Measurements from ENCODE around the gene HHAT. TPM values are rescaled to one million over a fixed set of nuclear protein-coding genes. Genes with fewer than 3 reads are reported as not detected.

Gene HHAT
- total RNA-seq, 2 donors from 2014 or later, result 0.58 to 1.3 TPM

GRCh38 chr1:210698661-210699060, 370.0 kb downstream of the HHAT start:
- Mint-ChIP-seq H3K27ac (no peak overlapping the region), H3K9me3 (no peaks in the 10 kb centered on the region), H3K27me3 (no peaks in the 10 kb centered on the region)

GRCh38 chr1:210700083-210700482, 371.4 kb downstream of the HHAT start:
- H3K9me3 Mint-ChIP-seq, result no peaks in the 10 kb centered on the region
- no peaks in the 10 kb centered on the region for H3K36me3 Mint-ChIP-seq (ENCODE audit: low read depth)
- no peak overlapping the region for H3K27ac Mint-ChIP-seq
- no peaks in the 10 kb centered on the region for H3K4me1 Mint-ChIP-seq
- no peak for ATAC-seq (replicated peaks)
- H3K27me3 Mint-ChIP-seq, result no peaks in the 10 kb centered on the region
- H3K4me3 Mint-ChIP-seq, result no peak overlapping the region

More at GRCh38 chr1:210698661-210699060, 370.0 kb downstream of the HHAT start:
- Mint-ChIP-seq H3K4me1 (no peaks in the 10 kb centered on the region), H3K4me3 (no peak overlapping the region), H3K36me3 (ENCODE audit: low read depth) (no peaks in the 10 kb centered on the region)
- no peak for ATAC-seq (replicated peaks)

GRCh38 chr1:210700511-210700910, 371.8 kb downstream of the HHAT start:
- Mint-ChIP-seq H3K9me3 (no peaks in the 10 kb centered on the region), H3K4me1 (no peaks in the 10 kb centered on the region), H3K4me3 (no peak overlapping the region), H3K36me3 (ENCODE audit: low read depth) (no peaks in the 10 kb centered on the region), H3K27ac (no peak overlapping the region), H3K27me3 (no peaks in the 10 kb centered on the region)
- ATAC-seq (replicated peaks), result no peak

GRCh38 chr1:210702506-210702905, 373.8 kb downstream of the HHAT start:
- Mint-ChIP-seq H3K4me3 (no peak overlapping the region), H3K9me3 (no peaks in the 10 kb centered on the region), H3K4me1 (no peaks in the 10 kb centered on the region), H3K36me3 (ENCODE audit: low read depth) (no peaks in the 10 kb centered on the region), H3K27me3 (no peaks in the 10 kb centered on the region), H3K27ac (no peak overlapping the region)
- ATAC-seq (replicated peaks), result no peak

- H3K9me3 Mint-ChIP-seq, result no peaks in the 10 kb centered on the region
- ATAC-seq (replicated peaks), result no peak
- H3K4me1 Mint-ChIP-seq, result no peaks in the 10 kb centered on the region
- H3K27ac Mint-ChIP-seq, result no peak overlapping the region
- H3K36me3 Mint-ChIP-seq (ENCODE audit: low read depth), result no peaks in the 10 kb centered on the region
- H3K27me3 Mint-ChIP-seq, result no peaks in the 10 kb centered on the region
- H3K4me3 Mint-ChIP-seq, result no peak overlapping the region
Observed at GRCh38 chr1:210703593-210703992, 374.9 kb downstream of the HHAT start.

- no peak overlapping the region for H3K27ac Mint-ChIP-seq
- no peaks in the 10 kb centered on the region for H3K4me1 Mint-ChIP-seq
- no peaks in the 10 kb centered on the region for H3K36me3 Mint-ChIP-seq (ENCODE audit: low read depth)
- ATAC-seq (replicated peaks), result no peak
- no peaks in the 10 kb centered on the region for H3K9me3 Mint-ChIP-seq
- H3K4me3 Mint-ChIP-seq, result no peak overlapping the region
- no peaks in the 10 kb centered on the region for H3K27me3 Mint-ChIP-seq
Observed at GRCh38 chr1:210705086-210705485, 376.4 kb downstream of the HHAT start.

- H3K4me1 Mint-ChIP-seq, result no peaks in the 10 kb centered on the region
- H3K36me3 Mint-ChIP-seq (ENCODE audit: low read depth), result no peaks in the 10 kb centered on the region
- H3K27ac Mint-ChIP-seq, result no peak overlapping the region
- no peak for ATAC-seq (replicated peaks)
- H3K27me3 Mint-ChIP-seq, result no peaks in the 10 kb centered on the region
- no peaks in the 10 kb centered on the region for H3K9me3 Mint-ChIP-seq
- H3K4me3 Mint-ChIP-seq, result no peak overlapping the region
Observed at GRCh38 chr1:210706246-210706645, 377.5 kb downstream of the HHAT start.

GRCh38 chr1:210707300-210708240, 378.9 kb downstream of the HHAT start:
- Mint-ChIP-seq H3K36me3 (ENCODE audit: low read depth) (no peaks in the 10 kb centered on the region), H3K27me3 (no peaks in the 10 kb centered on the region), H3K9me3 (no peaks in the 10 kb centered on the region), H3K4me1 (no peaks in the 10 kb centered on the region), H3K4me3 (no peak overlapping the region), H3K27ac (no peak overlapping the region)
- no peak for ATAC-seq (replicated peaks)

- no peak for ATAC-seq (replicated peaks)
- Mint-ChIP-seq H3K36me3 (ENCODE audit: low read depth) (no peaks in the 10 kb centered on the region), H3K4me3 (no peak overlapping the region), H3K4me1 (no peaks in the 10 kb centered on the region), H3K9me3 (no peaks in the 10 kb centered on the region), H3K27ac (no peak overlapping the region), H3K27me3 (no peaks in the 10 kb centered on the region)
Observed at GRCh38 chr1:210709701-210710100, 381.0 kb downstream of the HHAT start.

- Mint-ChIP-seq H3K9me3 (no peaks in the 10 kb centered on the region), H3K27ac (no peak overlapping the region), H3K4me1 (no peaks in the 10 kb centered on the region), H3K4me3 (no peak overlapping the region), H3K36me3 (ENCODE audit: low read depth) (no peaks in the 10 kb centered on the region), H3K27me3 (no peaks in the 10 kb centered on the region)
- ATAC-seq (replicated peaks), result no peak
Observed at GRCh38 chr1:210711825-210712612, 383.3 kb downstream of the HHAT start.

- Mint-ChIP-seq H3K27me3 (no peaks in the 10 kb centered on the region), H3K9me3 (no peaks in the 10 kb centered on the region), H3K36me3 (ENCODE audit: low read depth) (no peaks in the 10 kb centered on the region), H3K4me1 (no peaks in the 10 kb centered on the region), H3K4me3 (no peak overlapping the region), H3K27ac (no peak overlapping the region)
- ATAC-seq (replicated peaks), result no peak
Observed at GRCh38 chr1:210715072-210715471, 386.4 kb downstream of the HHAT start.

- Mint-ChIP-seq H3K4me1 (no peaks in the 10 kb centered on the region), H3K9me3 (no peaks in the 10 kb centered on the region), H3K4me3 (no peak overlapping the region), H3K27ac (no peak overlapping the region), H3K36me3 (ENCODE audit: low read depth) (no peaks in the 10 kb centered on the region), H3K27me3 (peaks cover 5% of the 10 kb centered on the region)
- ATAC-seq (replicated peaks), result no peak
Observed at GRCh38 chr1:210722410-210723081, 393.8 kb downstream of the HHAT start.

- H3K27me3 Mint-ChIP-seq, result peaks cover 5% of the 10 kb centered on the region
- no peaks in the 10 kb centered on the region for H3K9me3 Mint-ChIP-seq
- H3K4me1 Mint-ChIP-seq, result no peaks in the 10 kb centered on the region
- H3K36me3 Mint-ChIP-seq (ENCODE audit: low read depth), result no peaks in the 10 kb centered on the region
- no peak overlapping the region for H3K27ac Mint-ChIP-seq
- no peak for ATAC-seq (replicated peaks)
- no peak overlapping the region for H3K4me3 Mint-ChIP-seq
Observed at GRCh38 chr1:210723646-210724045, 394.9 kb downstream of the HHAT start.

- H3K4me3 Mint-ChIP-seq, result no peak overlapping the region
- H3K27me3 Mint-ChIP-seq, result peaks cover 5% of the 10 kb centered on the region
- H3K9me3 Mint-ChIP-seq, result no peaks in the 10 kb centered on the region
Observed at GRCh38 chr1:210724768-210725167, 396.1 kb downstream of the HHAT start.

More at GRCh38 chr1:210724768-210725167, 396.1 kb downstream of the HHAT start:
- no peak overlapping the region for H3K27ac Mint-ChIP-seq
- no peaks in the 10 kb centered on the region for H3K4me1 Mint-ChIP-seq
- ATAC-seq (replicated peaks), result no peak
- no peaks in the 10 kb centered on the region for H3K36me3 Mint-ChIP-seq (ENCODE audit: low read depth)
